CD4-positive, alpha-beta T cell treated with Interferon gamma for 1 hour (primary cell): ENCODE data around the gene UBLCP1.
"Not testable (repeated sequence)": the region's sequence is repeated elsewhere in the genome, so short reads cannot be mapped to it uniquely, and the experiment has no call there.

ENCODE experiments used
- DNase-seq: peaks from one replicate; pipeline ENCODE4 v3.0.0-alpha.2; 2020

UBLCP1 gene, protein sequence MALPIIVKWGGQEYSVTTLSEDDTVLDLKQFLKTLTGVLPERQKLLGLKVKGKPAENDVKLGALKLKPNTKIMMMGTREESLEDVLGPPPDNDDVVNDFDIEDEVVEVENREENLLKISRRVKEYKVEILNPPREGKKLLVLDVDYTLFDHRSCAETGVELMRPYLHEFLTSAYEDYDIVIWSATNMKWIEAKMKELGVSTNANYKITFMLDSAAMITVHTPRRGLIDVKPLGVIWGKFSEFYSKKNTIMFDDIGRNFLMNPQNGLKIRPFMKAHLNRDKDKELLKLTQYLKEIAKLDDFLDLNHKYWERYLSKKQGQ

DNA sequence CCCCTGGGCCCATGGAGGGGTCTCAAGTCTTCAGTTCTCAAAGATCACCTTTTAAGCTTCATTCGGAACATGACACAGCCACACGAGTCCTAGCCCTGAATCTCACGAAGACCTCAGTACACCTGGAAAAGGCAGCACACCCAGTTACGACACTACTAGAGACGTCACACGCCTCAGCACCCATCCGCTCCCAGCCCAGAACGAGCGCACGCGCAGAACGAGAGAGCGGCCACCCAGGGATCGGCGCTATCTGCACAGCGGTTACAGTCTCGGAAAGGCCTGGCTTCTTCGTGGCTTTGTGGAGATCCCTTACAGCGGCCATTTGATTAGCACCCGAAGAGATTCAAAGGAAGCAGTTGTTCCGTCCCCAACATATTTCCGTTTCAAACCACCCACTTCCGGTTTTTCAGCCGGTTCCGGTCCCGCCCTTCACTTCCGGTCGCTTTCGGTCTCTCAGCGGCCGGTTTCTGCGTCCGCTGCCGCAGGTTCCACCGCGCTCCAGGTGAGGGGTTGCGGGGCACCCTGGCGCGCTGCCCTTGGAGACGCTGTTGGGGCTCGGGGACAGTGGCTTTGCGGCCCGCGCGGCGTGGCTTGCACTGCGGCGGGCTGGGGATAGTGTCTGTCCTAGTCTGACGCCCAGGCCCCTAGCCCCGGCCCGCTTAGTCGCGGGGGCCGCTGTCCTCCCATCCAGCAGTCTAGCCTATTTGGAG is at the start of gene UBLCP1:
Gene UBLCP1 (plus strand): TSS at position 432 of the 710 bp plus-strand sequence. CDS start 5,626 bp downstream, outside the sequence.
- peak; percentile 83 for DNase-seq

- DNase-seq: no peak
These were observed 48.4 kb upstream of the UBLCP1 start for GRCh38 chr5:159214486-159215271.

GRCh38 chr5:159215886-159216285 is 47.2 kb upstream of the UBLCP1 start:
- DNase-seq: no peak

DNA sequence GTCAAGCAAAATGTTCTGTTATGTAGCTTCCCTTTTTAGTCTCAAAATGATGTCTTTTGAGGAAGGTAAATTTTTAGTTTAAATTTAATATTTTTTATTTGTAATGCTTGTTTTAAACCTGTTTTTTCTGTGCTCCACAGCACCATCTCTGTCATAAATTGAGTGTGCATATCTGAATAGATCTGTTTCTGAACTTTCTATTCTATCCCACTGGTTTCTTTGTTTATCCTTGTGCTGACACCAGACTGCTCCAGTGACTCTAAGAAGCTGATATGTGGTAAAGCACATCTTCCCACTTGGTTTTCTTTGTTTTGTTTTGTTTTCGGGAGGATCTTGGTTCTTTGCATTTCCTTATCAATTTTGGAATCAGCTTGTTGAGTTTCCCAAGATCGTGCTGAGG is 46.6 kb upstream of the UBLCP1 start:
- DNase-seq: no peak

GRCh38 chr5:159217236-159217635 is 45.9 kb upstream of the UBLCP1 start:
- no peak for DNase-seq

DNA sequence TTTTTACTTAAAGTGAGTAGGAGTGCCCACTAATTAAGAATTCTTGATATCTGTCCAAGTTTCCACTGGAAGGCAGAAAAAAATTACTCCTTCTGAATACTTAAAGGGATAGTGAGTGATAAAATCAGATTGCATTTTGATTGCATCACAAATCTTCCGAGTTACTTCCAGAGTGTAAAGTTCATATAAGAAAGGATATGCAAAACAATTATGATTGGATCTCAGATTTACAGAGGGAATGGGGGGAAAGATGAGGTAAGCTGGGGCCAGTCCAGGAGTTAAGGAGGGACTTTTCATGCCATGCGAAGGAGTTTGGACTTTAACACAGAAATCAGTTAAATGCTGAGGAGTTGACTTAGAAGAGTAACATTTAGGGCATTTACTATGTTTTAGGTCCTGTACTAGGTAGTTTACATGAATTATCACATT is 44.5 kb upstream of the UBLCP1 start:
- DNase-seq: no peak

GRCh38 chr5:159220206-159220605 is 42.9 kb upstream of the UBLCP1 start:
- no peak for DNase-seq

DNA sequence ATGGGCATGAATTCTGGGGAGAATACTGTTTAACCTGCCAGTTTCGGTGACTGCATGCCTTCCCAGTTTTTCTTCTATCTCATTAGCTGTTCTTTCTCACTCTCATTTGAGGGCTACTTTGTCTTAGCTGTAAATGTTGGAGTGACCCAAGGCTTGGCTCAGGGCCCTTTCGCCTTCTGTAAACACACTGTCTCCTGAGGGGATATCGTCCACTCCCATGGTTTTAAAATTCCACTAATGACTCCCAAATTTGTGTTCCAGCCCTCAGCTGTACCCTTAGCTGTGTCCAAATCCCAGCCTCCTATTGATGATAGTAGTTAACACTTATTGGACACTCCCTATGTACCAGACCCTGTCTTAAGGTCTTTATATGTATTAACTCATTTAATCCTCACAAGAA is 39.6 kb upstream of the UBLCP1 start:
- DNase-seq: no peak

DNA sequence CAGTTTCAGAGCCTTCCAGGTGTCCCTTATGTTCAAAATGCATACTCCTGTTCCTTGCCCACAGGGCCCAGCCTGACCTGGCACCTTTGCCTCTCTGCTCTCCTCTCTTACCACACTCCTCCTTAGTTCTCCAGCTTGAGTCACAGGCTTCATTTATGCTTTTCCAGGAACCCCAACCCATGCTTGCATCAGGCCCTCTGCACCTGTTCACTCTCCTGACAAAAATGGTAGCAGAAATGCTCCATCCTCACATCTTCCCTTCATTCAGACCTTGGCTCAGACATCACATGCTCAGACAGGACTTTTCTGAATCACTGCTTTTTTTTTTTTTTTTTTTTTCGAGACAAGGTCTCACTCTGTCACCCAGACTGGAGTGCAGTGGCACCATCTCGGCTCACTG is 38.6 kb upstream of the UBLCP1 start:
- DNase-seq: no peak

GRCh38 chr5:159226451-159226850 is 36.6 kb upstream of the UBLCP1 start:
- DNase-seq: no peak

GRCh38 chr5:159227452-159227851 is 35.6 kb upstream of the UBLCP1 start:
- no peak for DNase-seq

DNA sequence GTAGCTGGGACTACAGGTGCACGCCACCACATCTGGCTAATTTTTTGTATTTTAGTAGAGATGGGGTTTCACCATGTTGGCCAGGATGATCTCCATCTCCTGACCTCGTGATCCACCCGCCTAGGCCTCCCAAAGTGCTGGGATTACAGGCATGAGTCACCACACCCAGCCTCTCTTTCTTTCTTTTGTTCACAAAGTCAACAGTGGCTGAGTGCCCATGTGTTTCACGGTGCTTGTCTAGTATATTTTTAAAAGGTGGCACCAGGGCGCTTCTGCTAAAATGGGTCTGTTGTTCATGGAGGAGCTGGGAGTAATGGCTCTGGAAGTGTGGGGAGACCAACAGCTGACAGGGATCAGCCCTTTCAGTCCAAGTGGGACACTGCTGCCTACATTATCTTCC is 35.0 kb upstream of the UBLCP1 start:
- not testable (repeated sequence) for DNase-seq

GRCh38 chr5:159230657-159231056 is 32.4 kb upstream of the UBLCP1 start:
- DNase-seq: no peak

DNA sequence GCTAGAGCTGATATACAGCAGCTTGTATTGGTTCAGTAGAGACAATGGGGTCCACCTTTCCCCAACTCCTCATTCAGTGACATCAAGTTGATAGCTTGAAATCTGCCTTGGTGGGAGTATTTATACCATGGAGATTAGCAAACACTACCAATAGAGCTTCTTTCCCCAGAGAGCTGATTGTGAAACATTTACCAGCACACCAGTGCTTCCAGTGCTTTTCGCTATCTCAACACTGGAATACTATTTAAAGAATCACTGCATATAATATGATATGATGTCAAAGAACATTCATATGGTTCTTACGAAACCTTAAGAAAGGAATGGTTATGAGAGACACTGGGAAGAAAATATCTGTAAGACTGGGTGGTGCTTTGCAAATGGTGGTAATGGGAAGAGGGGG is 31.9 kb upstream of the UBLCP1 start:
- DNase-seq: no peak

GRCh38 chr5:159235871-159236520 is 27.1 kb upstream of the UBLCP1 start:
- DNase-seq: not testable (repeated sequence)

DNA sequence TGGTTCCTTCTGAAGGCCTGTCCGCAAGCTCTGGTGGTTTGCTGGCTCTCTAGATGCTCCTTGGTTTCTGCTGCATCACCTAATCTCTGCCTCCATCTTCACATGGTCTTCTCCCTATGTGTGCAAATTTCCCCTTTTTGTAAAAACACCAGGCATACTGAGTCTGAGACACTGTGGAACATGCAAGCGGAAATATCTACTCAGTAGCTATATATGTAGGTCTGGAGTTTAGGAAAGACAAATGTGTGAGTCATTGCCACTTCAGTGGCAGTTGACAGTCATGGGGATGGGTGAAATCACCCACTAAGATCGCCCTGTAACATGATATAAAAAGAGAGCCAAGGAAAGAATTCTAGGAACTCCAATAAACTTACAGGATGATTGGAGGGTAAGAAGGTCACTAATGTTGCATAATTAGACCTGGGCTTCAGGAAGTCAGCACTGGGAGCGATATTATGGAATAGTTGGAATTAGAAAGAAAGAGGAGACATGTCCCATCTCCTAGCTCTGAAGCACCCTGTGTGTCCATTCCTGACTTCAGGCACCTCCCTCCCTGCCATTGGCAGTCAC is 22.7 kb upstream of the UBLCP1 start:
- DNase-seq: no peak

- no peak for DNase-seq
These were observed 21.0 kb upstream of the UBLCP1 start for GRCh38 chr5:159241946-159242552.

- no peak for DNase-seq
These were observed 20.4 kb upstream of the UBLCP1 start for GRCh38 chr5:159242656-159243055.

GRCh38 chr5:159243385-159243784 is 19.7 kb upstream of the UBLCP1 start:
- DNase-seq: no peak

DNA sequence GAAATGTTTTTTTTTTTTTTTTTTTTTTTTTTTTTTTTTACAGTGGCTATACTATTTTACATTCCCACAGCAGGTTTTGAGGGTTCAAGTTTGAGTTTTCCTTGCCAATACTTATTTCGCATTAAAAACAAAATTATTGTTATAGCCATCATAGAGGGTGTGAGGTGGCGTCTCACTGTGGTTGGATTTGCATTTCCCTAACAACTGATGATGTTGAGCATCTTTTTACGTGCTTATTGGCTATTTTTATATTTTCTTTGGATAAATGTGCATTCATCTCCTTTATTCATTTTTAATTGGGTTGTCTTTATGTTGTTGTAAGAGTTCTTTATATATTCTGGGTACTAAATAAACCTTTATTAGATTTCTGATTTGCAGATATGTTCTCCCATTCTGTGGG is 18.9 kb upstream of the UBLCP1 start:
- no peak for DNase-seq

DNA sequence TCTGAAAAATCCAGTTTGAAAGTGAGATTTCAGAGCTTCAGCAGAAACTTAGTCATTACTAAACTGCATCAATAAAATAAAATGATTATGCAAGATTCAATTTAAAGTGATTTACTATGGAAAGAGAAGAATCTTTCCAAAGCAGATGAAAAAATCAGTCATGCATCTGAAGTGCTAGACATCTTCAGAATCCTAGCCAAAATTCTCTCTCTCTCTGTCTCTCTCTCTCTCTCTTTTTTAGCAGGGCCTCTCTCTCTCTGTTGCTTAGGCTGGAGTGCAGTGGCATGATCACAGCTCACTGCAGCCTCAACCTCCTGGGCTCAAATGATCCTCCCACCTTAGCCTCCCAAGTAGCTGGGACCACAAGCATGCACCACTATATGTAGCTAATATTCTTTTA is 18.2 kb upstream of the UBLCP1 start:
- DNase-seq: no peak

- no peak for DNase-seq
These were observed 13.9 kb upstream of the UBLCP1 start for GRCh38 chr5:159249158-159249557.
